PC-9 (cell line): Measurements from ENCODE around the gene CNTNAP2. TPM values are rescaled to one million over a fixed set of nuclear protein-coding genes. Genes with fewer than 3 reads are reported as not detected.

Source experiments
- BruUV-seq: library from RNA; stranded (reverse); fragments of 400-500 nt; replicated peaks from 2 replicates; lab custom pipeline; 2021; lab: Mats Ljungman, UMichigan
- CTCF ChIA-PET: fragments of 300-600 bp; sonication (Branson Sonifier 250); formaldehyde crosslinking; loops from one replicate; lab custom pipeline; 2022; ENCODE audit warnings: antibody characterized with exemption; lab: Charles Lee
- POLR2A ChIA-PET: fragments of 300-600 bp; sonication (Branson Sonifier 250); formaldehyde crosslinking; loops from one replicate; lab custom pipeline; 2022; ENCODE audit warnings: antibody characterized with exemption; ENCODE audit not compliant: unreplicated experiment; lab: Charles Lee
- DNase-seq, 2 experiments: peaks; one replicate each; pipeline versions ENCODE4 v3.0.0 to v3.0.0-alpha.2; 2015 to 2022; ENCODE audit warnings: mixed read lengths in 1 of 2
- H2AFZ ChIP-seq: fragments of 200-600 bp; sonication (generic); 2 replicates; pipeline ENCODE4 v1.8.1; 2017; ENCODE audit warnings: antibody characterized with exemption
- H3F3A ChIP-seq: fragments of 200-600 bp; sonication (generic); 2 replicates; pipeline ENCODE4 v1.8.1; 2017; ENCODE audit warnings: antibody characterized with exemption, mild to moderate bottlenecking, low read depth; ENCODE audit not compliant: insufficient read depth
- H3K27ac ChIP-seq: fragments of 200-600 bp; sonication (generic); 2 replicates; pipeline ENCODE4 v1.6.1; 2016; ENCODE audit warnings: mixed run types
- H3K27me3 ChIP-seq: fragments of 200-600 bp; sonication (generic); 2 replicates; pipeline ENCODE4 v1.6.1; 2016; ENCODE audit warnings: low read depth, mixed run types; ENCODE audit not compliant: insufficient read depth
- H3K36me3 ChIP-seq: fragments of 200-600 bp; sonication (generic); 2 replicates; pipeline ENCODE4 v1.6.1; 2016; ENCODE audit warnings: low read depth, mixed run types
- H3K4me1 ChIP-seq: fragments of 200-600 bp; sonication (generic); replicated peaks from 2 replicates; pipeline ENCODE4 v1.6.1; 2016; ENCODE audit warnings: mixed run types; ENCODE audit not compliant: insufficient read depth
- H3K4me2 ChIP-seq: fragments of 200-600 bp; sonication (generic); 2 replicates; pipeline ENCODE4 v1.6.1; 2017; ENCODE audit warnings: mixed run types
- H3K4me3 ChIP-seq: fragments of 200-600 bp; sonication (generic); 2 replicates; pipeline ENCODE4 v1.6.1; 2016; ENCODE audit warnings: mixed run types
- H3K79me2 ChIP-seq: fragments of 200-600 bp; sonication (generic); 2 replicates; pipeline ENCODE4 v1.6.1; 2017; ENCODE audit warnings: low read depth, mixed run types
- H3K9me2 ChIP-seq: fragments of 200-600 bp; sonication (generic); 2 replicates; pipeline ENCODE4 v1.8.1; 2017; ENCODE audit warnings: mild to moderate bottlenecking; ENCODE audit not compliant: insufficient read depth
- H3K9me3 ChIP-seq: fragments of 200-600 bp; sonication (generic); 2 replicates; pipeline ENCODE4 v1.8.1; 2016; ENCODE audit warnings: low read depth; ENCODE audit not compliant: insufficient read depth
- H4K20me1 ChIP-seq: fragments of 200-600 bp; sonication (generic); 2 replicates; pipeline ENCODE4 v1.8.1; 2017; ENCODE audit not compliant: insufficient read depth
- CTCF ChIP-seq: fragments of 200-600 bp; sonication (generic); conservative IDR thresholded peaks from 2 replicates; pipeline ENCODE4 v1.6.1; 2017; ENCODE audit warnings: mixed run types, antibody characterized with exemption, mild to moderate bottlenecking, moderate library complexity
- EZH2 ChIP-seq: fragments of 200-600 bp; sonication (generic); IDR thresholded peaks from 2 replicates; pipeline ENCODE4 v1.8.0; 2017; ENCODE audit warnings: antibody characterized with exemption, low read depth
- intact Hi-C: fragments of 100-400 bp; cut with micrococcal nuclease; formaldehyde crosslinking; loops from one replicate; pipeline ENCODE4 v1.10.0; 2022; ENCODE audit not compliant: unreplicated experiment
- total RNA-seq: library from RNA; stranded (reverse); gene quantifications from 2 replicates; pipeline ENCODE4 v1.2.3, GENCODE V29; 2021

Gene CNTNAP2
- total RNA-seq, 1 experiment from 2014 or later, result not detected

GRCh38 chr7:148223160-148223559 lies 2106.6 kb downstream of the CNTNAP2 start:
- TF ChIP-seq EZH2 (no peak), CTCF (no peak)
- CTCF ChIA-PET, result no interaction called here
- no TSS peak for BruUV-seq
- peaks cover 22% of the 10 kb centered on the region; the same call in 1 of the 2 replicates for H3K27me3 ChIP-seq
- no peak overlapping the region for H3K4me3 ChIP-seq
- DNase-seq, result no peak
- H3K9me2 ChIP-seq, result no peaks in the 10 kb centered on the region
- H2AFZ ChIP-seq, result no peak overlapping the region
- no peaks in the 10 kb centered on the region for H3K36me3 ChIP-seq
- no peaks in the 10 kb centered on the region for H4K20me1 ChIP-seq
- POLR2A ChIA-PET, result no interaction called here
- H3F3A ChIP-seq, result no peaks in the 10 kb centered on the region
- H3K9me3 ChIP-seq, result no peaks in the 10 kb centered on the region
- intact Hi-C loops, result no loop called here
- H3K27ac ChIP-seq, result no peak overlapping the region
- H3K4me2 ChIP-seq, result no peak overlapping the region
- H3K4me1 ChIP-seq, result no peaks in the 10 kb centered on the region
- H3K79me2 ChIP-seq, result no peaks in the 10 kb centered on the region

GRCh38 chr7:148223738-148224137 lies 2107.1 kb downstream of the CNTNAP2 start:
- Histone ChIP-seq H3K4me2 (no peak overlapping the region), H3K9me2 (no peaks in the 10 kb centered on the region), H3K36me3 (no peaks in the 10 kb centered on the region), H3K27me3 (peaks cover 21% of the 10 kb centered on the region; the same call in 1 of the 2 replicates), H3F3A (no peaks in the 10 kb centered on the region), H3K4me1 (no peaks in the 10 kb centered on the region), H3K27ac (no peak overlapping the region), H3K4me3 (no peak overlapping the region), H3K9me3 (no peaks in the 10 kb centered on the region), H2AFZ (no peak overlapping the region), H3K79me2 (no peaks in the 10 kb centered on the region), H4K20me1 (no peaks in the 10 kb centered on the region)
- CTCF ChIA-PET, result no interaction called here
- POLR2A ChIA-PET, result no interaction called here
- TF ChIP-seq CTCF (no peak), EZH2 (no peak)
- no TSS peak for BruUV-seq
- no peak for DNase-seq
- intact Hi-C loops, result no loop called here

- no TSS peak for BruUV-seq
- Histone ChIP-seq H3F3A (no peaks in the 10 kb centered on the region), H3K27me3 (peaks cover 38% of the 10 kb centered on the region; the same call in 1 of the 2 replicates), H3K27ac (no peak overlapping the region), H3K36me3 (no peaks in the 10 kb centered on the region), H3K4me1 (no peaks in the 10 kb centered on the region), H3K9me3 (no peaks in the 10 kb centered on the region), H3K4me3 (no peak overlapping the region), H4K20me1 (peaks cover 5% of the 10 kb centered on the region; the same call in 1 of the 2 replicates), H2AFZ (no peak overlapping the region), H3K4me2 (no peak overlapping the region), H3K79me2 (no peaks in the 10 kb centered on the region), H3K9me2 (no peaks in the 10 kb centered on the region)
- ChIA-PET POLR2A (no interaction called here), CTCF (no interaction called here)
- TF ChIP-seq CTCF, result no peak
- no peak for TF ChIP-seq EZH2
- intact Hi-C loops, result no loop called here
- DNase-seq, result no peak
Observed at GRCh38 chr7:148230296-148230695, 2113.7 kb downstream of the CNTNAP2 start.
